HCEC 1CT (cell line): ENCODE data around the gene SEC14L2.
"Not testable (repeated sequence)": the region's sequence is repeated elsewhere in the genome, so short reads cannot be mapped to it uniquely, and the experiment has no call there.

Experiments
- DNase-seq: peaks from one replicate; pipeline ENCODE4 v3.0.0-alpha.2; 2017

SEC14L2 gene

GRCh38 chr22:30460555-30460954 lies 63.7 kb downstream of the SEC14L2 start:
- not testable (repeated sequence) for DNase-seq

- DNase-seq, result no peak
Measured at GRCh38 chr22:30469165-30469564, 72.3 kb downstream of the SEC14L2 start.

GRCh38 chr22:30470655-30471054 lies 73.8 kb downstream of the SEC14L2 start:
- no peak for DNase-seq

- DNase-seq, result no peak
Measured at GRCh38 chr22:30471616-30472318, 74.9 kb downstream of the SEC14L2 start, which contains the start of gene SEC14L3. TSS of gene SEC14L3 (minus strand) at chr22:30472017. CDS start at chr22:30471958, 59 bp downstream.

- no peak for DNase-seq
Measured at GRCh38 chr22:30472994-30473720, 76.3 kb downstream of the SEC14L2 start.

- DNase-seq, result no peak
Measured at GRCh38 chr22:30474121-30474520, 77.3 kb downstream of the SEC14L2 start.
